ENCODE results near the gene DIABLO. TPM values are rescaled to one million over a fixed set of nuclear protein-coding genes. Genes with fewer than 3 reads are reported as not detected.
A peak's percentile ranks its signal among the peaks of the same experiment; 100 is the strongest.
"Not testable (repeated sequence)": the region's sequence is repeated elsewhere in the genome, so short reads cannot be mapped to it uniquely, and the experiment has no call there.

DIABLO gene
- 59.4 and 61.0 TPM in 2 replicates for total RNA-seq

DNA sequence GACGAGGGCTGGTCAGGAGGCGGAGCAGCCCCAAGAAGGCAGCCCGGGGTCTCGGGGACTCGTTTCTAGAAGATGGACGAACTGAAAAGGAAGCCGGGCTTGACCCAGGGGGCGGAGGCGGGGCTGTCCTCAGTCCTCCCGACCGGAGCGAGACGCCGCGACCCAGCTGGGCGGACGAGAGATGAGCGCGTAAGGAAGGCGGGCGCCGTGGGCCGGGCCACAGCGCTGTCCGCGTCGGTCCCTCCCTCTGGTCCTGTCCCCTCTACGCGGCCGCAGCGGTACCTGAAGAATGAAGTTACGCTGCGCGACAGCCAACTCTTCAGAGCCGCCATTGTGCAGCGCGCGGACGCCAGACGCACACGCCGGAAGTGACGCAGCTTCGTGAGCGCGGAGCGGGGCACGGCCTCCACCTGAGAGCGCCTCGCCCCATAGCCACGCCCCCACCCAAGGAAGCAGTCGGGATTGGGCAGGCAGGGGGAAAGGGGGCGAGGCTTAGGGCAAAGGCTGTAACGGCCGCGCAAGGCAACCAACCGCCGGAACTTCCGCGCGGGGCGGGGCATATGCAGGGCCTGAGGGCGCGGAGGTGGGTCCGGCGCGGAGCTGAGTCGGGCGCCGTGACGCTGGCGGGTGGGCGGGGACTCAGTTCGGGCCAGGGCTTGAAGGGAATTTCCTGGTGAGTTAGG is at the start of gene DIABLO:
TSS of gene DIABLO (minus strand) at position 370 of the 683 bp plus-strand sequence. CDS start at position 332, 38 bp downstream.
- intact Hi-C loops (cut with micrococcal nuclease), result loop anchor here (1.0 to 10.0 kb wide), 4 partner anchors 19 to 424 kb away; partner anchors contain the start of genes KNTC1, RSRC2, SETD1B and VPS33A
- DNase-seq, result peak; percentile 100
- Mint-ChIP-seq H3K4me1 (peaks cover 31% of the 10 kb centered on the region), H3K27me3 (no peaks in the 10 kb centered on the region), H3K9me3 (no peaks in the 10 kb centered on the region), H3K27ac (peak within 1 kb of the TSS; percentile 94), H3K36me3 (ENCODE audit: low read depth) (peaks cover 33% of the 10 kb centered on the region), H3K4me3 (peak within 1 kb of the TSS; percentile 95)

DNA sequence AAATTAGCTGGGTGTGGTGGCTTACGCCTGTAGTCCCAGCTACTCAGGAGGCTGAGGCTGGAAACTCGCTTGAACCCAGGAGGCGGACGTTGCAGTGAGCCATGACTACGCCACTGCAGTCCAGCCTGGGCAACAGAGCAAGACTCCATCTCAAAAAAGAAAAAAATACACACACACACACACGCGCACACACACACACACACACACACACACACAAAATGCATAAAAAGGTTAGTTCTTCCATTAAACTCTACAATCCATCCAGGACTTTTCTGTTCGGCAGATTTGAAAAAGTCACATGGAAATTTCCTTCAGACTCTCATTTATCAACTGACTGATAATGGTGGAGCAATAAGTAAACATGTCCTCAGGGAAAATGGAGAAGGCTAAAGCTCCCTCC is 49.6 kb upstream of the DIABLO start:
- intact Hi-C loops (cut with micrococcal nuclease), result no loop called here
- H3K9me3 Mint-ChIP-seq, result no peaks in the 10 kb centered on the region
- H3K4me3 Mint-ChIP-seq, result no peak overlapping the region

DNA sequence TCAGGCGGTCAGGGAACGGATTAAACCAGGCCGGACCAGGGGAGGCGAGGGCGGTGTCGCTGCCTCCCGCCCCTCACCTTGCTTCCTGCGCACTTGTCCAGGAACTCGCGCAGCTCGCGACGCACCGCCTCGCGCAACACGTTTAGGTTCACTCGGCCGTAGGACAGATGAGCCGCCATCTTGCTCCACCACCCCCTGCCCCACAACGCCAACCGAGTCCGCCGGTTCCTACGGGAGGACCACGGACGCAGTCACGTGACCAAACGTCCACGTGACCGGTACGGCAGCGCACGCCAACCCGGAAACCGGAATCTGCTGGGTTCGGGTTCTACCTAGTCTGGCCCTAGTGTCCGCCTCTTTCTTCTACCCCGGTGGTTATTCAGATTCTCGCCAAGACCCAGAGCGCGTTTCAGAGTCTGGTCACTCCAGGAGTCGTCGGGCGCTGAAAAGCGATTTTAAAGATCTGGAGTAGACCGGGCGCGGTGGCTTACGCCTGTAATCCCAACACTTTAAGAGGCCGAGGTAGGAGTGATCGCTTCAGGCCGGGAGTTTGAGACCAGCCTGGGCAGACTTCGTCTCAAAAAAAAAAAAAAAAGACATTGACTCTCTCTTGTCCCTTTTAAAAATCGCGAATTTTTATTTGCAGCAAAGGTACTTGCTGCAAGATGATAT is 40.5 kb upstream of the DIABLO start, which contains the start of gene VPS33A:
TSS of gene VPS33A (minus strand) at position 265 of the 672 bp plus-strand sequence. CDS start at position 179, 86 bp downstream.
- intact Hi-C loops (cut with micrococcal nuclease), result loop anchor here (1.0 to 5.0 kb wide), 3 partner anchors 40 to 234 kb away; partner anchors contain the start of genes DIABLO and ZCCHC8
- H3K27ac Mint-ChIP-seq, result peak within 1 kb of the TSS; percentile 99

More for the DNA sequence above, 49.6 kb upstream of the DIABLO start:
- Mint-ChIP-seq H3K27me3 (no peaks in the 10 kb centered on the region), H3K36me3 (ENCODE audit: low read depth) (peaks cover 26% of the 10 kb centered on the region), H3K27ac (no peak overlapping the region), H3K4me1 (peaks cover 2% of the 10 kb centered on the region)
- no peak for DNase-seq

GRCh38 chr12:122265886-122266229 is 40.0 kb upstream of the DIABLO start:
- H3K4me1 Mint-ChIP-seq, result peaks cover 18% of the 10 kb centered on the region
- intact Hi-C loops (cut with micrococcal nuclease), result loop anchor here (1.0 to 5.0 kb wide), 3 partner anchors 40 to 235 kb away; partner anchors contain the start of genes DIABLO and ZCCHC8
- H3K27ac Mint-ChIP-seq, result peak overlapping the region; percentile 99
- peak overlapping the region; percentile 95 for H3K4me3 Mint-ChIP-seq
- peaks cover 23% of the 10 kb centered on the region for H3K36me3 Mint-ChIP-seq (ENCODE audit: low read depth)
- DNase-seq, result no peak
- H3K9me3 Mint-ChIP-seq, result peaks cover 3% of the 10 kb centered on the region
- peaks cover 2% of the 10 kb centered on the region for H3K27me3 Mint-ChIP-seq

More for the DNA sequence above, 40.5 kb upstream of the DIABLO start, which contains the start of gene VPS33A:
- Mint-ChIP-seq H3K27me3 (peaks cover 2% of the 10 kb centered on the region), H3K36me3 (ENCODE audit: low read depth) (peaks cover 18% of the 10 kb centered on the region), H3K4me3 (peak within 1 kb of the TSS; percentile 95), H3K4me1 (peaks cover 18% of the 10 kb centered on the region), H3K9me3 (peaks cover 3% of the 10 kb centered on the region)
- DNase-seq, result peak; percentile 99

GRCh38 chr12:122265476-122265875 is 39.6 kb upstream of the DIABLO start:
- H3K9me3 Mint-ChIP-seq, result peaks cover 3% of the 10 kb centered on the region
- H3K4me3 Mint-ChIP-seq, result peak overlapping the region; percentile 95
- DNase-seq, result peak; percentile 67
- peaks cover 25% of the 10 kb centered on the region for H3K36me3 Mint-ChIP-seq (ENCODE audit: low read depth)
- H3K27me3 Mint-ChIP-seq, result peaks cover 2% of the 10 kb centered on the region
- intact Hi-C loops (cut with micrococcal nuclease), result loop anchor here (5.0 kb wide), 1 partner anchor 133 kb away; no protein-coding TSS in a partner anchor
- H3K27ac Mint-ChIP-seq, result peak overlapping the region; percentile 99
- H3K4me1 Mint-ChIP-seq, result peaks cover 18% of the 10 kb centered on the region

DNA sequence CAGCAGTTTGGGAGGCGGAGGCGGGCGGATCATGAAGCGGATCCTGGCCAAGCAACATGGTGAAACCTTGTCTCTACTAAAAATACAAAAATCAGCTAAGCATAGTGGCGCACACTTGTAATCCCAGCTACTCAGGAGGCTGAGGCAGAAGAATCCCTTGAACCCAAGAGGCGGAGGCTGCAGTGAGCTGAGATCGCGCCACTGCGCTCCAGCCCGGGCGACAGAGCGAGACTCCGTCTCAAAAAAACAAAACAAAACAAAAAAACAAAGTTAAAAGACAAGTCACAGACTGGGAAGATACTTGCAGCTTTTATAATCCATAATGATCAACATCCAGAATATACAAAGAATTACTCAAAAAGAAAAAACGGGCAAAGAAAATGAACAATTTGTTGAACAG is 34.9 kb upstream of the DIABLO start:
- H3K9me3 Mint-ChIP-seq; H3K4me3 Mint-ChIP-seq; DNase-seq; H3K27ac Mint-ChIP-seq; H3K27me3 Mint-ChIP-seq; intact Hi-C loops (cut with micrococcal nuclease): not testable (repeated sequence)
- peaks cover 10% of the 10 kb centered on the region for H3K4me1 Mint-ChIP-seq
- H3K36me3 Mint-ChIP-seq (ENCODE audit: low read depth), result peaks cover 44% of the 10 kb centered on the region

- H3K4me3 Mint-ChIP-seq; intact Hi-C loops (cut with micrococcal nuclease): not testable (repeated sequence)
- H3K36me3 Mint-ChIP-seq (ENCODE audit: low read depth), result peaks cover 44% of the 10 kb centered on the region
These were observed 33.1 kb upstream of the DIABLO start for GRCh38 chr12:122258939-122259338.

DNA sequence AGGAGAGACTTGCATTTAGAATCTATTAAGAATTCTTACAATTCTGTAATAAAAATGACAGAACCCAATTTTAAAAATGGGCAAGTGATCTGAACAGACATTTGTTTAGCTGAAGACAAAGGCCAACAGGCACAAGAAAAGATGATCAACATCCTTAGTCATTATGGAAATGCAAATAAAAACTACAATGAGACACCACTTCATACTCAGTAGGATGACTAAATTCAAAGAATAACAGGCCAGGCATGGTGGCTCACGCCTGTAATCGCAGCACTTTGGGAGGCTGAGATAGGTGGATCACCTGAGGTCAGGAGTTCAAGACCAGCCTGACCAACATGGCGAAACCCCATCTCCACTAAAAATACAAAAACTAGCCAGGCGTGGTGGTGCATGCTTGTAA is 32.6 kb upstream of the DIABLO start:
- H3K4me1 Mint-ChIP-seq; H3K9me3 Mint-ChIP-seq; H3K27me3 Mint-ChIP-seq; H3K4me3 Mint-ChIP-seq; DNase-seq; intact Hi-C loops (cut with micrococcal nuclease): not testable (repeated sequence)
- Mint-ChIP-seq H3K27ac (peak overlapping the region; percentile 9), H3K36me3 (ENCODE audit: low read depth) (peaks cover 41% of the 10 kb centered on the region)

More at GRCh38 chr12:122258939-122259338, 33.1 kb upstream of the DIABLO start:
- H3K4me1 Mint-ChIP-seq, H3K27ac Mint-ChIP-seq, DNase-seq, H3K9me3 Mint-ChIP-seq, H3K27me3 Mint-ChIP-seq: not testable (repeated sequence)

GRCh38 chr12:122250536-122250935 is 24.7 kb upstream of the DIABLO start:
- Mint-ChIP-seq H3K36me3 (ENCODE audit: low read depth) (peaks cover 14% of the 10 kb centered on the region), H3K27me3 (no peaks in the 10 kb centered on the region), H3K27ac (no peak overlapping the region), H3K4me1 (peaks cover 3% of the 10 kb centered on the region), H3K4me3 (no peak overlapping the region), H3K9me3 (no peaks in the 10 kb centered on the region)
- DNase-seq, result no peak
- intact Hi-C loops (cut with micrococcal nuclease), result no loop called here

DNA sequence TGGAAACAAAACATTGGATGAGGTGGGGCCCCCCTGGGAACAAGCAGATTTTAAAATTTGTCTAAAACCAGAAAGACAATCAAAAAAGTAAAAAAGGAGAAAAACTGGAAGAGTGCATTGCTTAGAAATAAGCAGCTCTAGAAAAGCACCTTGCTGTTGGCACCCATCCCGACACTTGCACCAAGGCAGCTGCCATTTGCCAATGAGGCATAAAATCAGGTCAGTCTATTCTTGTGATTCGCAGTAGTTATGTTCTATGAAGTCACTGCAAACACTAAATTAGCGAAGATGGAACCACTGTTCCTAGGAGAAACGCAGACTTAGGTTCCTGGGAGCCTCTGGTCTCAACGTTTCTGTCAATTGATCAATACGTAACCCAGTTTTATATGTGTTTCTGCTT is 24.2 kb upstream of the DIABLO start:
- Mint-ChIP-seq H3K4me3 (no peak overlapping the region), H3K4me1 (peaks cover 3% of the 10 kb centered on the region), H3K9me3 (no peaks in the 10 kb centered on the region), H3K27me3 (no peaks in the 10 kb centered on the region), H3K36me3 (ENCODE audit: low read depth) (peaks cover 14% of the 10 kb centered on the region), H3K27ac (no peak overlapping the region)
- intact Hi-C loops (cut with micrococcal nuclease), result no loop called here
- DNase-seq, result no peak

- no peaks in the 10 kb centered on the region for H3K27me3 Mint-ChIP-seq
- H3K9me3 Mint-ChIP-seq, result no peaks in the 10 kb centered on the region
- peaks cover 20% of the 10 kb centered on the region for H3K36me3 Mint-ChIP-seq (ENCODE audit: low read depth)
- H3K4me3 Mint-ChIP-seq, result peak overlapping the region; percentile 79
- peaks cover 18% of the 10 kb centered on the region for H3K4me1 Mint-ChIP-seq
- no peak for DNase-seq
- peak overlapping the region; percentile 53 for H3K27ac Mint-ChIP-seq
- intact Hi-C loops (cut with micrococcal nuclease), result loop anchor here (2.0 kb wide), 1 partner anchor 19 kb away; the partner anchor contains the start of gene DIABLO
These were observed 19.7 kb upstream of the DIABLO start for GRCh38 chr12:122245553-122245952.

GRCh38 chr12:122244565-122245371 is 18.9 kb upstream of the DIABLO start:
- H3K27ac Mint-ChIP-seq, result peak overlapping the region; percentile 83
- peaks cover 18% of the 10 kb centered on the region for H3K4me1 Mint-ChIP-seq
- peak overlapping the region; percentile 79 for H3K4me3 Mint-ChIP-seq
- H3K27me3 Mint-ChIP-seq, result no peaks in the 10 kb centered on the region
- peak; percentile 70 for DNase-seq
- H3K36me3 Mint-ChIP-seq (ENCODE audit: low read depth), result peaks cover 20% of the 10 kb centered on the region
- intact Hi-C loops (cut with micrococcal nuclease), result loop anchor here (2.0 kb wide), 1 partner anchor 18 kb away; the partner anchor contains the start of gene DIABLO
- H3K9me3 Mint-ChIP-seq, result no peaks in the 10 kb centered on the region

DNA sequence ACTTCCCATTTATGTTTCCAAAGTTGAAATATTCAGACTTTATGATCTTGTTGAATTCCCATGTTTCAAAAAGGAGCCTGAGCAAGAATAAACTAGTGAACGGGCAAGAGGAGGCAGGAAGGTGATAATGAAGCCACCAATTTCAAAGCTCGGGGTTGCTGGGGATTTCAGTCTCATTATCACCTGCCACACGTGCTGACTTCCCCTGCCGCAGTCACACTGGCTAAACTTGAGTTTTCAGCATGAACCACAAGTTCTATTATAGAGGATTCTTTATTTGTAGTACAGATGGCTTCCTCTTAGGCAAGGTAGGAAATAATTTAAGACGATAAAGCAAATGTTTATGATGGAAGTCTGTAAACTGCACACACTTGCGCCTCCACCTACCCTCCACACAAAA is 18.1 kb upstream of the DIABLO start:
- DNase-seq, result peak; percentile 64
- H3K36me3 Mint-ChIP-seq (ENCODE audit: low read depth), result peaks cover 15% of the 10 kb centered on the region
- peaks cover 18% of the 10 kb centered on the region for H3K4me1 Mint-ChIP-seq
- H3K9me3 Mint-ChIP-seq, result no peaks in the 10 kb centered on the region
- H3K27ac Mint-ChIP-seq, result peak overlapping the region; percentile 83
- intact Hi-C loops (cut with micrococcal nuclease), result loop anchor here (2.0 kb wide), 1 partner anchor 17 kb away; the partner anchor contains the start of gene DIABLO
- H3K27me3 Mint-ChIP-seq, result no peaks in the 10 kb centered on the region
- H3K4me3 Mint-ChIP-seq, result peak overlapping the region; percentile 79
